ENCODE data around the gene ASIC1. TPM values are rescaled to one million over a fixed set of nuclear protein-coding genes. Genes with fewer than 3 reads are reported as not detected.
A peak's percentile ranks its signal among the peaks of the same experiment; 100 is the strongest.

ASIC1 gene
- total and polyA plus RNA-seq, 2 donors from 2014 or later, result 0.99 to 1.6 TPM

- Histone ChIP-seq H3K27ac (ENCODE audit: low read depth in 2 of 2, low read length in 2 of 2) (no peak overlapping the region), H3K4me1 (ENCODE audit: control insufficient read depth in 2 of 3, insufficient read depth in 2 of 3, low read depth in 1 of 3, low read length in 3 of 3) (peaks cover 0 to 2% (median 0%) of the 10 kb centered on the region in 3 donors), H3K4me3 (ENCODE audit: low read length in 3 of 3) (no peak overlapping the region), H3K9ac (ENCODE audit: low read length in 3 of 3) (no peak overlapping the region), H3K36me3 (ENCODE audit: control insufficient read depth in 2 of 3, insufficient read depth in 3 of 3, low read length in 3 of 3) (no peaks in the 10 kb centered on the region), H3K27me3 (ENCODE audit: control insufficient read depth, insufficient read depth, low read length) (no peaks in the 10 kb centered on the region), H3K9me3 (ENCODE audit: control insufficient read depth in 2 of 3, insufficient read depth in 1 of 3, low read length in 3 of 3) (no peaks in the 10 kb centered on the region)
- DNase-seq (no peak), FAIRE-seq (no peak)
- no peak for TF ChIP-seq CTCF (IDR thresholded peaks at IDR 0.05; ENCODE audit: borderline replicate concordance, extremely low read depth, insufficient read depth)
- intact Hi-C loops (cut with DNase I), result no loop called here
Measured at GRCh38 chr12:50069069-50069468, 11.7 kb downstream of the ASIC1 start.

- intact Hi-C loops (cut with DNase I), result no loop called here
- peaks cover 0 to 2% (median 0%) of the 10 kb centered on the region in 3 donors for H3K4me1 ChIP-seq (ENCODE audit: control insufficient read depth in 2 of 3, insufficient read depth in 2 of 3, low read depth in 1 of 3, low read length in 3 of 3)
- no peak overlapping the region for H3K27ac ChIP-seq (ENCODE audit: low read depth in 2 of 2, low read length in 2 of 2)
- no peak for FAIRE-seq
- H3K36me3 ChIP-seq (ENCODE audit: control insufficient read depth in 2 of 3, insufficient read depth in 3 of 3, low read length in 3 of 3), result no peaks in the 10 kb centered on the region
- no peak overlapping the region for H3K4me3 ChIP-seq (ENCODE audit: low read length in 3 of 3)
- no peak for TF ChIP-seq CTCF (IDR thresholded peaks at IDR 0.05; ENCODE audit: borderline replicate concordance, extremely low read depth, insufficient read depth)
- no peak overlapping the region for H3K9ac ChIP-seq (ENCODE audit: low read length in 3 of 3)
- no peaks in the 10 kb centered on the region for H3K9me3 ChIP-seq (ENCODE audit: control insufficient read depth in 2 of 3, insufficient read depth in 1 of 3, low read length in 3 of 3)
- DNase-seq, result no peak
- H3K27me3 ChIP-seq (ENCODE audit: control insufficient read depth, insufficient read depth, low read length), result no peaks in the 10 kb centered on the region
Measured at GRCh38 chr12:50069539-50069938, 12.1 kb downstream of the ASIC1 start.

- Histone ChIP-seq H3K27me3 (ENCODE audit: control insufficient read depth, insufficient read depth, low read length) (no peaks in the 10 kb centered on the region), H3K36me3 (ENCODE audit: control insufficient read depth in 2 of 3, insufficient read depth in 3 of 3, low read length in 3 of 3) (no peaks in the 10 kb centered on the region), H3K4me1 (ENCODE audit: control insufficient read depth in 2 of 3, insufficient read depth in 2 of 3, low read depth in 1 of 3, low read length in 3 of 3) (peaks cover 0 to 2% (median 0%) of the 10 kb centered on the region in 3 donors), H3K9me3 (ENCODE audit: control insufficient read depth in 2 of 3, insufficient read depth in 1 of 3, low read length in 3 of 3) (no peaks in the 10 kb centered on the region), H3K9ac (ENCODE audit: low read length in 3 of 3) (no peak overlapping the region), H3K27ac (ENCODE audit: low read depth in 2 of 2, low read length in 2 of 2) (no peak overlapping the region), H3K4me3 (ENCODE audit: low read length in 3 of 3) (no peak overlapping the region)
- DNase-seq (peak; percentile 89 to 93 (median 90)), FAIRE-seq (no peak)
- intact Hi-C loops (cut with DNase I), result loop anchor here (10.0 kb wide), 1 partner anchor 104 kb away; no protein-coding TSS in a partner anchor
- TF ChIP-seq CTCF (IDR thresholded peaks at IDR 0.05; ENCODE audit: borderline replicate concordance, extremely low read depth, insufficient read depth), result peak; percentile 93
Measured at GRCh38 chr12:50070314-50071060, 13.1 kb downstream of the ASIC1 start.
